ENCODE measurements around the gene NECTIN1. TPM values are rescaled to one million over a fixed set of nuclear protein-coding genes. Genes with fewer than 3 reads are reported as not detected.

NECTIN1 gene
- total and polyA plus RNA-seq, 2 of the 13 experiments (the other 11 are each of a cell fraction or from before 2014, with no cell fraction given): 3.9 to 7.3 TPM

- CTCF ChIA-PET (ENCODE audit: low intra/inter-chr PET ratio, low total read pairs): no interaction called here
- in situ Hi-C loops (cut with HindIII; ENCODE audit: extremely low pct_ligation_motif_present, low pct_unique_long_range_greater_than_20kb): loop anchor here (5.0 kb wide), 1 partner anchor 102 kb away; the partner anchor contains the start of gene NECTIN1
- H3K9ac ChIP-seq (ENCODE audit: insufficient read depth, low read depth, low read length): no peak overlapping the region
- peaks cover 4 to 28% of the 10 kb centered on the region in 2 experiments for H3K27me3 ChIP-seq (ENCODE audit: control insufficient read depth in 1 of 2, insufficient read depth in 2 of 2, low read length in 2 of 2)
- intact Hi-C loops (cut with micrococcal nuclease; ENCODE audit: unreplicated experiment): no loop called here
- 39% methylated on average over 11 of the region's 19 CpGs for WGBS (ENCODE audit: low lambda C conversion rate)
- H3K9me3 ChIP-seq (ENCODE audit: low read length): no peaks in the 10 kb centered on the region
- H2AFZ ChIP-seq (ENCODE audit: low read length): no peak overlapping the region
- H3K4me3 ChIP-seq (replicated peaks in 1 of 3; ENCODE audit: insufficient read depth in 1 of 3, low read depth in 2 of 3, low read length in 3 of 3): no peak overlapping the region
- no peak for TF ChIP-seq ZNF781 (CRISPR knock-in tag; IDR thresholded peaks at IDR 0.05; ENCODE audit: borderline replicate concordance, not compliant biosample characterization)
- TF ChIP-seq ZNF547 (CRISPR knock-in tag; IDR thresholded peaks at IDR 0.05): no peak
- no peak for TF ChIP-seq ZNF121 (CRISPR knock-in tag; IDR thresholded peaks at IDR 0.05)
- no peak for TF ChIP-seq NFATC3 (CRISPR knock-in tag; IDR thresholded peaks at IDR 0.05)
- no peak for TF ChIP-seq ZNF549 (CRISPR knock-in tag; IDR thresholded peaks at IDR 0.05)
- TF ChIP-seq ZNF432 (CRISPR knock-in tag; IDR thresholded peaks at IDR 0.05; ENCODE audit: borderline replicate concordance): no peak
- TF ChIP-seq ZFP90 (CRISPR knock-in tag; IDR thresholded peaks at IDR 0.05; ENCODE audit: borderline replicate concordance): no peak
- no peak for TF ChIP-seq ZNF792 (CRISPR knock-in tag; IDR thresholded peaks at IDR 0.05)
- FAIRE-seq: no peak
- H3K27ac ChIP-seq (ENCODE audit: extremely low read length, insufficient read depth, low read length): no peak overlapping the region
- POLR2A ChIA-PET: no interaction called here
- ATAC-seq: no peak
- 0 out of 2 replicates have a peak, but pooled peaks cover 3% of the 10 kb centered on the region for H4K20me1 ChIP-seq (ENCODE audit: insufficient read depth, low read length)
- peaks cover 50% of the 10 kb centered on the region for H3K4me1 ChIP-seq (ENCODE audit: insufficient read depth, low read length)
- no peaks in the 10 kb centered on the region for H3K79me2 ChIP-seq (ENCODE audit: insufficient read depth, low read length)
- no TSS peak for BruUV-seq (replicated peaks)
- H3K4me2 ChIP-seq (ENCODE audit: low read depth, low read length): peak overlapping the region; percentile 28; the same call in 1 of the 2 replicates
- no peak for DNase-seq (ENCODE audit: low spot score)
- H3K36me3 ChIP-seq (replicated peaks in 1 of 2; ENCODE audit: control insufficient read depth in 1 of 2, insufficient read depth in 2 of 2, low read length in 2 of 2): no peaks in the 10 kb centered on the region
Observed at GRCh38 chr11:119625206-119625978, 103.6 kb downstream of the NECTIN1 start.

- WGBS (ENCODE audit: low lambda C conversion rate): 65% methylated on average over 6 of the region's 6 CpGs
- TF ChIP-seq SP1 (IDR thresholded peaks at IDR 0.05): no peak
- TF ChIP-seq SP1 (CRISPR knock-in tag; IDR thresholded peaks at IDR 0.05): no peak
- no peak for TF ChIP-seq ZNF562 (CRISPR knock-in tag; IDR thresholded peaks at IDR 0.05; ENCODE audit: borderline replicate concordance)
- no peak for TF ChIP-seq SALL1 (CRISPR knock-in tag; IDR thresholded peaks at IDR 0.05)
- no peak for TF ChIP-seq ONECUT2 (CRISPR knock-in tag; IDR thresholded peaks at IDR 0.05)
- TF ChIP-seq HOXA5 (CRISPR knock-in tag; IDR thresholded peaks at IDR 0.05): no peak
- TF ChIP-seq GABPB1 (CRISPR knock-in tag; IDR thresholded peaks at IDR 0.05): no peak
- TF ChIP-seq ZBTB25 (CRISPR knock-in tag; IDR thresholded peaks at IDR 0.05): no peak
- no peak for TF ChIP-seq ZNF563 (CRISPR knock-in tag; IDR thresholded peaks at IDR 0.05)
- no peak for TF ChIP-seq ZNF564 (CRISPR knock-in tag; IDR thresholded peaks at IDR 0.05)
- no peak for TF ChIP-seq ZNF501 (CRISPR knock-in tag; IDR thresholded peaks at IDR 0.05)
Observed at GRCh38 chr11:119624629-119625028, 104.4 kb downstream of the NECTIN1 start.

More at GRCh38 chr11:119624629-119625028, 104.4 kb downstream of the NECTIN1 start:
- Histone ChIP-seq H3K9me3 (ENCODE audit: low read length) (no peaks in the 10 kb centered on the region), H3K9ac (ENCODE audit: insufficient read depth, low read depth, low read length) (no peak overlapping the region), H3K4me2 (ENCODE audit: low read depth, low read length) (no peak overlapping the region), H3K36me3 (replicated peaks in 1 of 2; ENCODE audit: control insufficient read depth in 1 of 2, insufficient read depth in 2 of 2, low read length in 2 of 2) (no peaks in the 10 kb centered on the region), H3K27ac (ENCODE audit: extremely low read length, insufficient read depth, low read length) (no peak overlapping the region), H3K4me3 (replicated peaks in 1 of 3; ENCODE audit: insufficient read depth in 1 of 3, low read depth in 2 of 3, low read length in 3 of 3) (no peak overlapping the region), H2AFZ (ENCODE audit: low read length) (no peak overlapping the region), H4K20me1 (ENCODE audit: insufficient read depth, low read length) (0 out of 2 replicates have a peak, but pooled peaks cover 3% of the 10 kb centered on the region), H3K27me3 (ENCODE audit: control insufficient read depth in 1 of 2, insufficient read depth in 2 of 2, low read length in 2 of 2) (peaks cover 4 to 24% of the 10 kb centered on the region in 2 experiments), H3K4me1 (ENCODE audit: insufficient read depth, low read length) (peaks cover 50% of the 10 kb centered on the region), H3K79me2 (ENCODE audit: insufficient read depth, low read length) (no peaks in the 10 kb centered on the region)
- POLR2A ChIA-PET: no interaction called here
- intact Hi-C loops (cut with micrococcal nuclease; ENCODE audit: unreplicated experiment) (no loop called here), in situ Hi-C loops (cut with HindIII; ENCODE audit: extremely low pct_ligation_motif_present, low pct_unique_long_range_greater_than_20kb) (loop anchor here (5.0 kb wide), 1 partner anchor 103 kb away; the partner anchor contains the start of gene NECTIN1)
- no TSS peak for BruUV-seq (replicated peaks)
- FAIRE-seq: no peak
- CTCF ChIA-PET (ENCODE audit: low intra/inter-chr PET ratio, low total read pairs): no interaction called here
- no peak for DNase-seq (ENCODE audit: low spot score)
- peak; percentile 11 for ATAC-seq

Data from HepG2 (cell line).